ENCODE results near the gene SDK1.

GRCh38 chr7:3733541-3734140 is 432.6 kb downstream of the SDK1 start:
- TF ChIP-seq MYC (IDR thresholded peaks at IDR 0.05; ENCODE audit: borderline replicate concordance, low read length) = no peak
- TF ChIP-seq MAX (IDR thresholded peaks at IDR 0.05) = no peak
- no peak for TF ChIP-seq SMC3 (IDR thresholded peaks at IDR 0.05)

Data from A549 (cell line).